KMS-11 (cell line): Measurements from ENCODE around the gene HBE1.

Source experiments
- H2AFZ ChIP-seq: fragments of 200-600 bp; sonication (generic); 2 replicates; pipeline ENCODE4 v1.6.1; 2016; ENCODE audit warnings: antibody characterized with exemption, mixed run types, low read depth
- H3K27ac ChIP-seq: fragments of 200-600 bp; sonication (generic); 2 replicates; pipeline ENCODE4 v1.6.1; 2016; ENCODE audit warnings: mild to moderate bottlenecking, mixed run types
- H3K27me3 ChIP-seq: fragments of 200-600 bp; sonication (generic); 2 replicates; pipeline ENCODE4 v1.6.1; 2017; ENCODE audit warnings: mild to moderate bottlenecking, low read depth, mixed run types, moderate library complexity; ENCODE audit not compliant: insufficient read depth
- H3K36me3 ChIP-seq: fragments of 200-600 bp; sonication (generic); 2 replicates; pipeline ENCODE4 v1.6.1; 2017; ENCODE audit warnings: mild to moderate bottlenecking, mixed run types; ENCODE audit not compliant: insufficient read depth
- H3K4me1 ChIP-seq: fragments of 200-600 bp; sonication (generic); 2 replicates; pipeline ENCODE4 v1.6.1; 2016; ENCODE audit warnings: mild to moderate bottlenecking, low read depth, mixed run types; ENCODE audit not compliant: poor library complexity, severe bottlenecking
- H3K4me2 ChIP-seq: fragments of 200-600 bp; sonication (generic); 2 replicates; pipeline ENCODE4 v1.7.0; 2016; ENCODE audit warnings: mild to moderate bottlenecking, mixed run types
- H3K4me3 ChIP-seq: fragments of 200-600 bp; sonication (generic); IDR thresholded peaks from 2 replicates; pipeline ENCODE4 v1.6.1; 2017; ENCODE audit warnings: low read depth, low read length, mixed read lengths; ENCODE audit not compliant: insufficient read depth
- H3K79me2 ChIP-seq: fragments of 200-600 bp; sonication (generic); 2 replicates; pipeline ENCODE4 v1.6.1; 2016; ENCODE audit warnings: low read depth, mixed run types; ENCODE audit not compliant: insufficient read depth
- H3K9ac ChIP-seq: fragments of 200-600 bp; sonication (generic); 2 replicates; pipeline ENCODE4 v1.6.1; 2016; ENCODE audit warnings: mild to moderate bottlenecking, mixed run types
- H4K20me1 ChIP-seq: fragments of 200-600 bp; sonication (generic); 2 replicates; pipeline ENCODE4 v1.6.1; 2016; ENCODE audit warnings: mild to moderate bottlenecking, mixed run types; ENCODE audit not compliant: insufficient read depth
- TF ChIP-seq, protein P1 (sequence below): fragments of 200-600 bp; sonication (generic); conservative IDR thresholded peaks from 2 replicates; pipeline ENCODE4 v1.6.1; 2017; ENCODE audit warnings: low read depth, mild to moderate bottlenecking, antibody characterized with exemption, low read length, moderate library complexity, mixed read lengths

Gene HBE1

GRCh38 chr11:5225480-5225871, 44.3 kb downstream of the HBE1 start:
- no peak overlapping the region for H3K9ac ChIP-seq
- H3K27me3 ChIP-seq: no peaks in the 10 kb centered on the region
- H2AFZ ChIP-seq: no peak overlapping the region
- peaks cover 30% of the 10 kb centered on the region for H3K4me1 ChIP-seq
- no peaks in the 10 kb centered on the region for H3K36me3 ChIP-seq
- no peaks in the 10 kb centered on the region for H4K20me1 ChIP-seq
- no peak overlapping the region for H3K27ac ChIP-seq
- H3K4me2 ChIP-seq: no peak overlapping the region
- H3K4me3 ChIP-seq: no peak overlapping the region
- TF ChIP-seq, protein P1, sequence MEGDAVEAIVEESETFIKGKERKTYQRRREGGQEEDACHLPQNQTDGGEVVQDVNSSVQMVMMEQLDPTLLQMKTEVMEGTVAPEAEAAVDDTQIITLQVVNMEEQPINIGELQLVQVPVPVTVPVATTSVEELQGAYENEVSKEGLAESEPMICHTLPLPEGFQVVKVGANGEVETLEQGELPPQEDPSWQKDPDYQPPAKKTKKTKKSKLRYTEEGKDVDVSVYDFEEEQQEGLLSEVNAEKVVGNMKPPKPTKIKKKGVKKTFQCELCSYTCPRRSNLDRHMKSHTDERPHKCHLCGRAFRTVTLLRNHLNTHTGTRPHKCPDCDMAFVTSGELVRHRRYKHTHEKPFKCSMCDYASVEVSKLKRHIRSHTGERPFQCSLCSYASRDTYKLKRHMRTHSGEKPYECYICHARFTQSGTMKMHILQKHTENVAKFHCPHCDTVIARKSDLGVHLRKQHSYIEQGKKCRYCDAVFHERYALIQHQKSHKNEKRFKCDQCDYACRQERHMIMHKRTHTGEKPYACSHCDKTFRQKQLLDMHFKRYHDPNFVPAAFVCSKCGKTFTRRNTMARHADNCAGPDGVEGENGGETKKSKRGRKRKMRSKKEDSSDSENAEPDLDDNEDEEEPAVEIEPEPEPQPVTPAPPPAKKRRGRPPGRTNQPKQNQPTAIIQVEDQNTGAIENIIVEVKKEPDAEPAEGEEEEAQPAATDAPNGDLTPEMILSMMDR: no peak
- H3K79me2 ChIP-seq: no peaks in the 10 kb centered on the region

- no peaks in the 10 kb centered on the region for H3K79me2 ChIP-seq
- peaks cover 26% of the 10 kb centered on the region for H3K4me1 ChIP-seq
- TF ChIP-seq, protein P1: no peak
- no peak overlapping the region for H3K4me2 ChIP-seq
- H3K36me3 ChIP-seq: no peaks in the 10 kb centered on the region
- no peaks in the 10 kb centered on the region for H3K27me3 ChIP-seq
- H2AFZ ChIP-seq: no peak overlapping the region
- H4K20me1 ChIP-seq: no peaks in the 10 kb centered on the region
- H3K9ac ChIP-seq: no peak overlapping the region
- H3K4me3 ChIP-seq: no peak overlapping the region
- H3K27ac ChIP-seq: no peak overlapping the region
Measured at GRCh38 chr11:5224538-5225479, 44.9 kb downstream of the HBE1 start.

DNA sequence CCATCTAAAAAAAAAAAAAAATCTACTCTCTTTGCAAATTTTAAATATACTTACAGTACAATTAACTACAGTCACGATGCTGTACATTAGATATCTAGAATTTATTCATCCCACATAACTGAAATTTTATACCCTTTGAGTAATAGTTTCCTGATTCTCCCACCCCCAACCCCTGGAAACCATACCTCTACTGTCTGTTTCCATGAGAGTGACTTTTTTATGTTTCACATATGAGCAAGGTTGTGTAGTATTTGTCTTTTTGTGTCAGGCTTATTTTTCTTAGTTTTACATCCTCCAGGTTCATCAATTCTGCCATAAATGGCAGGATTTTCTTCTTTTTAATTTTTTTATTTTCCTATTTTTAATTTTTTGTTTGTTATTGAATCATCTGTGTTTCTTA, 46.1 kb downstream of the HBE1 start:
- Histone ChIP-seq H2AFZ (no peak overlapping the region), H3K4me3 (no peak overlapping the region), H4K20me1 (no peaks in the 10 kb centered on the region), H3K4me1 (peaks cover 24% of the 10 kb centered on the region), H3K4me2 (no peak overlapping the region), H3K9ac (no peak overlapping the region), H3K36me3 (no peaks in the 10 kb centered on the region), H3K27me3 (no peaks in the 10 kb centered on the region), H3K79me2 (no peaks in the 10 kb centered on the region), H3K27ac (no peak overlapping the region)
- TF ChIP-seq, protein P1: no peak

DNA sequence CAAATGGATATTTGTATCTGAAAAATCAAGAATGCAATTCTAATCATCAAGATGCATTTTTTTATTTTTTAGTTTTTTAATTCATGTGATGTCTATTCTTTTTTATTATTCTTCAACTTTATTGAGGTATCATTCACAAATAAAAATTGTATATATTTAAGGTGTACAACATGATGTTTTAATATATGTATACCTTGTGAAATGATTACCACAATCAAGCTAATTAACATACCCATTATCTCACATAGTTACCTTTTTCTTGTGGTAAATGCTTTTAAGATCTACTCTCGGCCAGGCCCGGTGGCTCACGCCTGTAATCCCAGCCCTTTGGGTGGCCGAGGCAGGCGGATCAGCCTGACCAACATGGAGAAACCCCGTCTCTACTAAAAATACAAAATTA, 46.6 kb downstream of the HBE1 start:
- H3K4me2 ChIP-seq: no peak overlapping the region
- TF ChIP-seq, protein P1: no peak
- H4K20me1 ChIP-seq: no peaks in the 10 kb centered on the region
- H3K79me2 ChIP-seq: no peaks in the 10 kb centered on the region
- peaks cover 20% of the 10 kb centered on the region for H3K4me1 ChIP-seq
- no peak overlapping the region for H2AFZ ChIP-seq
- no peaks in the 10 kb centered on the region for H3K27me3 ChIP-seq
- H3K27ac ChIP-seq: no peak overlapping the region
- no peak overlapping the region for H3K9ac ChIP-seq
- H3K36me3 ChIP-seq: no peaks in the 10 kb centered on the region
- H3K4me3 ChIP-seq: no peak overlapping the region
